ENCODE data around the gene SLC27A5. TPM values are rescaled to one million over a fixed set of nuclear protein-coding genes. Genes with fewer than 3 reads are reported as not detected.

The SLC27A5 gene
- 35.8 TPM for total RNA-seq

- Histone ChIP-seq H3K27me3 (no peaks in the 10 kb centered on the region), H3K4me3 (no peak within 1 kb of the TSS), H3K27ac (no peak within 1 kb of the TSS), H3K4me1 (peaks cover 31% of the 10 kb centered on the region), H3K9me3 (no peaks in the 10 kb centered on the region), H3K36me3 (peaks cover 0 to 10% of the 10 kb centered on the region in 2 donors)
- TF ChIP-seq CTCF (IDR thresholded peaks at IDR 0.05) (no peak), POLR2A (IDR thresholded peaks at IDR 0.05) (no peak), POLR2AphosphoS5 (IDR thresholded peaks at IDR 0.05; ENCODE audit: insufficient read depth in 1 of 2, low read depth in 1 of 2) (no peak)
- intact Hi-C loops (cut with DNase I) = no loop called here
- DNase-seq (ENCODE audit: extremely low spot score in 2 of 2) = no peak
Observed at GRCh38 chr19:58511353-58512208, at the start of gene SLC27A5. TSS of gene SLC27A5 (minus strand) at chr19:58511992. CDS start at chr19:58511955, 37 bp downstream.

- peaks cover 0 to 8% of the 10 kb centered on the region in 2 donors for H3K36me3 ChIP-seq
- no peaks in the 10 kb centered on the region for H3K27me3 ChIP-seq
- no peak for DNase-seq (ENCODE audit: extremely low spot score in 2 of 2)
- no peak for TF ChIP-seq POLR2A (IDR thresholded peaks at IDR 0.05)
- no peak overlapping the region for H3K4me3 ChIP-seq
- H3K9me3 ChIP-seq = no peaks in the 10 kb centered on the region
- intact Hi-C loops (cut with DNase I) = no loop called here
- H3K27ac ChIP-seq = no peak overlapping the region
- H3K4me1 ChIP-seq = peaks cover 56% of the 10 kb centered on the region
Observed at GRCh38 chr19:58560921-58561320, 49.1 kb upstream of the SLC27A5 start.

GRCh38 chr19:58560007-58560887 is 48.5 kb upstream of the SLC27A5 start:
- intact Hi-C loops (cut with DNase I) = no loop called here
- TF ChIP-seq POLR2AphosphoS5 (IDR thresholded peaks at IDR 0.05; ENCODE audit: insufficient read depth in 1 of 2, low read depth in 1 of 2) = no peak
- no peak for TF ChIP-seq POLR2A (IDR thresholded peaks at IDR 0.05)
- no peak for TF ChIP-seq CTCF (IDR thresholded peaks at IDR 0.05)
- peak overlapping the region; percentile 81 to 89 for H3K4me3 ChIP-seq
- H3K4me1 ChIP-seq = peaks cover 62% of the 10 kb centered on the region
- H3K27me3 ChIP-seq = no peaks in the 10 kb centered on the region
- no peak for DNase-seq (ENCODE audit: extremely low spot score in 2 of 2)
- peaks cover 0 to 14% of the 10 kb centered on the region in 2 donors for H3K36me3 ChIP-seq
- peak overlapping the region; percentile 100 for H3K27ac ChIP-seq
- no peaks in the 10 kb centered on the region for H3K9me3 ChIP-seq

GRCh38 chr19:58559275-58560006 is 47.6 kb upstream of the SLC27A5 start:
- intact Hi-C loops (cut with DNase I) = no loop called here
- TF ChIP-seq POLR2A (IDR thresholded peaks at IDR 0.05) = peak in 1 of 2 donors; percentile 35
- peak in 1 of 2 donors; percentile 87 for TF ChIP-seq POLR2AphosphoS5 (IDR thresholded peaks at IDR 0.05; ENCODE audit: insufficient read depth in 1 of 2, low read depth in 1 of 2)
- no peak for TF ChIP-seq CTCF (IDR thresholded peaks at IDR 0.05)
- peak in 1 of 2 donors; percentile 97 for DNase-seq (ENCODE audit: extremely low spot score in 2 of 2)
- Histone ChIP-seq H3K36me3 (peaks cover 0 to 14% of the 10 kb centered on the region in 2 donors), H3K4me1 (peaks cover 65% of the 10 kb centered on the region), H3K9me3 (no peaks in the 10 kb centered on the region), H3K27ac (peak overlapping the region; percentile 100), H3K27me3 (no peaks in the 10 kb centered on the region), H3K4me3 (peak overlapping the region; percentile 81 to 89)

Measured in vagina (tissue), 2 donors.